C4-2B (cell line): Measurements from ENCODE around the gene GRID1.

Source experiments
- H3K27ac ChIP-seq: fragments of 450-650 bp; 2 replicates; pipeline ENCODE4 v1.5.1; 2017
- ZFX ChIP-seq: fragments of 450-650 bp; IDR thresholded peaks from 2 replicates; pipeline ENCODE4 v1.6.1; 2017
- TF ChIP-seq, protein P1 (sequence below): fragments of 450-650 bp; conservative IDR thresholded peaks from 2 replicates; pipeline ENCODE4 v1.5.1; 2017; ENCODE audit warnings: mild to moderate bottlenecking

The GRID1 gene

DNA sequence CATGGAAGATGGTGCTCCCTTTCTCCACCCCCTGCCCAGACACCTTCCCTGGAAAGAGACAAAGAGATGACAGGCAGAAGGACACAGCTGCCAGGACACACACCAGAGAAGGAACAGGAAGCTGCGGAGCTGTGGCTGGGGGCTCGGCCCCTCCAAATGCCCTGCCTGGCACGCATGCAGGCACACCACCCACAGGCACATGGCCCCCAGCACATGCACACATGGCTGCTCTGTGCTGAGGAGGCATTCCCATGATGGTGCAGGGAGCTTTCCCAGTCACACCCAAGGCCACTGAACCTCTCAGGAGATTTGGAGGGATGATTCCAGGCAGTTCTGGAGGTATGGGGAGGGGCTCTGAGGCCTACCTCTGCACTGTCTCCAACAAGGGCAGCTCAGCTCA is 143.3 kb downstream of the GRID1 start:
- TF ChIP-seq, protein P1, sequence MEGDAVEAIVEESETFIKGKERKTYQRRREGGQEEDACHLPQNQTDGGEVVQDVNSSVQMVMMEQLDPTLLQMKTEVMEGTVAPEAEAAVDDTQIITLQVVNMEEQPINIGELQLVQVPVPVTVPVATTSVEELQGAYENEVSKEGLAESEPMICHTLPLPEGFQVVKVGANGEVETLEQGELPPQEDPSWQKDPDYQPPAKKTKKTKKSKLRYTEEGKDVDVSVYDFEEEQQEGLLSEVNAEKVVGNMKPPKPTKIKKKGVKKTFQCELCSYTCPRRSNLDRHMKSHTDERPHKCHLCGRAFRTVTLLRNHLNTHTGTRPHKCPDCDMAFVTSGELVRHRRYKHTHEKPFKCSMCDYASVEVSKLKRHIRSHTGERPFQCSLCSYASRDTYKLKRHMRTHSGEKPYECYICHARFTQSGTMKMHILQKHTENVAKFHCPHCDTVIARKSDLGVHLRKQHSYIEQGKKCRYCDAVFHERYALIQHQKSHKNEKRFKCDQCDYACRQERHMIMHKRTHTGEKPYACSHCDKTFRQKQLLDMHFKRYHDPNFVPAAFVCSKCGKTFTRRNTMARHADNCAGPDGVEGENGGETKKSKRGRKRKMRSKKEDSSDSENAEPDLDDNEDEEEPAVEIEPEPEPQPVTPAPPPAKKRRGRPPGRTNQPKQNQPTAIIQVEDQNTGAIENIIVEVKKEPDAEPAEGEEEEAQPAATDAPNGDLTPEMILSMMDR, result no peak
- TF ChIP-seq ZFX, result no peak
- no peak overlapping the region for H3K27ac ChIP-seq

DNA sequence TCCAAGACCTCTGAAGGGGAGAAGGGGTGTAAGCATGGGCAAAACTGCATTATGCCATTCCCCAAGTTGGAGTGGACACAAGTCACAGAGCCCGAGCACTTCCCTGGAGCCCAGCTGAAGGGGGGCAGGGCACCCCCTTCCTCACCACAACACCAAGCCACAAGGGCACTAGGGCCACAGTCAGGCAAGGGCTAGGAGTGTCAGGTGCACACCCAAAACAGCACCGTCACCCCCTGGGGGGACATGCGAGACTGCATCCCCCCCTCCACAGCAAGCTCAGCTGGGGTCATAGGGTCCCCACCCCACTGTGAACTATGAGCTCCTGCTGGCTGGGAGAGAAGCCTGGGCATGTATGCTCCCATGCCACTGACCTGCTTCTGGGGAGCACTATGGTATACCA is 143.9 kb downstream of the GRID1 start:
- TF ChIP-seq, protein P1, result no peak
- TF ChIP-seq ZFX, result no peak
- H3K27ac ChIP-seq, result no peak overlapping the region

DNA sequence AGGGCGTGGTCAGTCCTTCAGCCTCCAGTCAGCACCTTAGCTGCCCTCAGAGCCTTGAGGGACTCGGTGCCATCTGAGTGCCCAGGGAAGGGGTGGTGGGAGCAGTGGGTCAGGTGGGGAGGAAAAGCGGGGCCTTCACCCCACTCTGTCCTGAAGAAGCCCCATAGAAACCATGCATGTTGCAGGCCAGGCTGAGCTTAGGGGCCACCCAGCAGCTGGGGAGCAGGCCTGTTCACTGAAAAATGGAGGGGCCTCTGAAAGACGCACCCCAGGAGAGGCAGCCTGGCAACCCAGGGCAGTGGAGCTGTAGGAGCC is 144.3 kb downstream of the GRID1 start:
- TF ChIP-seq, protein P1, result no peak
- no peak for TF ChIP-seq ZFX
- H3K27ac ChIP-seq, result no peak overlapping the region

DNA sequence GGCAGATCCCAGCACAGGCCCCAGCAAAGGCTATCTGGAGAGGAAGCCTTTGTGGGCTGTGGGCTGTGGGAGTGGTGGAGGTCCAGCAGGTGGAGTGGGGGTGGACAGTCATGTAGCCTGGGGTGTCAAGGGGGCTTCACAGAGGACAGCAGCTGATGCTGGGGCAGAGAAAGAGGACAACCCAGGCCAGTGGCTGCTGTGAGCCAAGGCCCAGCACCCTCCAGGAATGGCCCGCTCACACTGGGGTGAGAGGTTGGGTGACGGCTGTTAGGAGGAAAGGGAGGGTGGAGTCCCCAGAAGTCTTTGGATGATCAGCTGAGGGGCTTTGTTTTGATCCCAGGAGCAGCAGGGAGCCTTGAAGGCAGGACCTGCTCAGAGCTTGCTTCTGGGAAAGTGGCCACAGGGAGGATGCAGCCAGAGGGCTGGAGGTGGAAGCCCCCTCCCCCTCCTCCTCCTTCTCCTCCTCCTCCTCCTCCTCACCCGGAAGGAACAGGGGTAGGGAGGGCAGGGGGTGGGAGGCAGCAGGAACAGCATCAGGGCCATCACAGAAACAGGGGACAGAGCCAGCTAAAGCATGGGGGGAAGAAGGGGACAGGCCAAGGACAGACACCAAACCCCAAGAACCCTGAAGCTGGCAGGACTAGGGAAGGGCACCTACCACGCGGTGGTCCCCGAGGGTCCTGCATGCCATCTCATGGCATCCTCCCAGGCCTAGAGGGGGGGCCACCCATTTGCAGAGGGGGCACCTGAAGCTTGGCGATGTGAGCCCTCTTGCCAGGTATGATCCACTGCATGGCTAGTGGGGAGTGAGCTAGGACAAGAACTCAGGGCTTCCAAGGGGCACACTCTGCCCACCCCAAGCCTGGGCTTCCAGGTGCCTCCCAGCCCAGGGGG is 144.9 kb downstream of the GRID1 start:
- no peak for TF ChIP-seq ZFX
- TF ChIP-seq, protein P1, result no peak
- H3K27ac ChIP-seq, result no peak overlapping the region

DNA sequence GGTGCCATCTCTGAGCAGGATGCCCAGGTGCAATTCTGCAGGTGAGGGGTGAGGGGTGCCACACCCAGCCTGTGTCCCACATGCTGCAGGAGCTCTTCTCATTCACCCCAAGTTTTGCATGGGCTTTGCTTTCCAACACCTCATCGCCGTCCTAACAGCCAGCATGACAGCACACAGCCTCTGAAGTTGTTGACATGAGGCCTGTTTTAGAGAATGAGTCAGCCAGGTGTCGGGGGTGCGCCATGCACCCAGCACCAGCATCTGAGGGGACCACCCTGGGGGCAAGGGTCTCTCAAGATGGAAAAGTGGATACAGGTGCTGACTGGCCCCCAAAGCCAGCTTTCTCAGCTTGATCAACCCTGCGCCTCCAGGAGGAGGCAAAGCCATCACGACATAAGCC is 146.0 kb downstream of the GRID1 start:
- no peak for TF ChIP-seq ZFX
- TF ChIP-seq, protein P1, result no peak
- H3K27ac ChIP-seq, result no peak overlapping the region

DNA sequence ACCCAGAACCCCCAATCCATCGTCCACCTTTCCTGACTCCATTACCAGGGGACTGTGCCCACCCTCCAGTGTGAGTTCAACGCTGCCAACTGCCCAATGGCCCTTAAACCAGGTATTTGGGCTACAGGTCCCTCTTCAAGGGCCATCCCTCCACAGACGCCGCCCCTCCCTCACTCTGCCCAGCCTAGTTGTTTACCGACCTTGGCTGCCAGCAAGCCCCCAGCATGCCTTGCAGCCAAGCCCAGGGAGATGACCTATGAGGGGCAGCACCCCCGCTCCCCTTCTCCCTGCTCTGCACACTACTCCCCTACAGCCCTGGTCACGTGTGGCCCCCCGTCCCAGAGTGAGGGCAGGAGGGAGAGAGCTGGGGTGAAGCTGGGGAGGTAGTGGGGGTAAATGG is 147.3 kb downstream of the GRID1 start:
- H3K27ac ChIP-seq, result no peak overlapping the region
- no peak for TF ChIP-seq ZFX
- TF ChIP-seq, protein P1, result no peak

DNA sequence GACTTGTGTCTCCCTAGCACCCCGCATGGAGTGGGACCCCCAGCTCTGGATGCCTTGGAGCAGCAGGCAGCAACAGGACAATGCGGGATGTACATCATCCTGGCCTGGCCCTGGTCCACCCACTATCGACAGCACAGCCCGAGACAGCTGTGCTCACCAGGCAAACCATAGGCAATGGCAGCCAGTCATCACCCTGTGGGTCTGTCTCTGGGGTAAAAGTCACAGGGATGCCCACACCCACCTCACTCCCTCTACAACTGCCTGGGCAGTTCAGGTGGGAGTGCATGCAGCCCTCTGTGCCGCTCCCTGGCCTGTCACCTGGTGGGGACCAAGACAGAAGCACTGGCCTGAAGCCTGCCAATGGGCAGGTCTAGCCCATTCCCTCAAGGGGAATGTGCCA is 147.8 kb downstream of the GRID1 start:
- H3K27ac ChIP-seq, result no peak overlapping the region
- TF ChIP-seq ZFX, result no peak
- TF ChIP-seq, protein P1, result no peak
